22Rv1 (cell line): ENCODE data around the gene BANP.

Experiments used
- CTCF ChIP-seq: fragments of 450-650 bp; IDR thresholded peaks from 2 replicates; pipeline ENCODE4 v1.5.1; 2017; ENCODE audit warnings: mild to moderate bottlenecking
- ZFX ChIP-seq: fragments of 450-650 bp; IDR thresholded peaks from 2 replicates; pipeline ENCODE4 v1.6.1; 2017; ENCODE audit warnings: antibody characterized with exemption, borderline replicate concordance

DNA sequence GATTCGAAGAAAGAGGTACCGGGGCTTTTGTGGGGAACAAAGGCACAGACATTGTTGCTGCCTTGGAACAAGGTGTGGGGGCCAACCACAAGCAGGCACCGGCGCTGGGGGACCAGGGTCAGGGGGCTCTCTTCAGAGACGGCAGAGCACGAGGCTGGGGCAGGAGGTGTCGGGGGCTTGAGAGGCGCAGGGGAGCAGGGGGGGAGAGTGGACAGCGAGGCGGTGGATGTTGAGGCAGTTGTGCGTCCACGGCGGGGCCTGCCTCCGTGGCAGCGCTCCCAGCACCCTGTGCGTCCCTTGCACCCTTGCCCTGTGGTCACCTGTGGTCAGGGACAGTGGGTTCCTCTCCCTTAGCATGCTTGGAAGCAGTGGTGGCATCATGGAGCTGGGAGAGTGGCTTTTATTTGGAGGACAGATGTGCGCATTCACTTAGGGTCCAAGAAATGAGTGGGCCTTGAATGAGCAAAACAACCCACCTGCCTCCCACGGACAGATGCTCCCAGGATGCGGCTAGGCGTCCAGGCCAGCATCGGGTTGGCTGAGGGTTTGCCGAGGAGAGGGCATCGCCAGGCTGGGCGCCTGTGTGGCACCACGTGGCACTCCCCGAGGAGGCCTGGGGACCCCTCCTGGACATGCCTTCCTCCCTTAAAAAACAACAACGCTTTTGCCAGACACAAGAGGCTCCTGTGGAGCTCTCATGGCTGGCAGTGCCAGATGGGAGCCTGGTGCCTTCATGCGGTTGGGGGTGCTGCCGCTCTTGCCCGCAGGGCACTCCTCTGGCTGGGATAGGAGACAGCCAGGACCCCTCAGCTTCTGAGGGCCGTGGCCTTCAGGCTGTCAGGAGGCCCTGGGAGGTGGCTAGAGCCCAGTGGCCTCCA lies 113.0 kb downstream of the BANP start:
- TF ChIP-seq CTCF: no peak
- TF ChIP-seq ZFX: no peak
